ENCODE data around the gene CEMIP2. TPM values are rescaled to one million over a fixed set of nuclear protein-coding genes. Genes with fewer than 3 reads are reported as not detected.

CEMIP2 gene
- total and polyA plus RNA-seq, 2 donors (not counting 1 experiment from before 2014, with no cell fraction given), result 35.1 to 45.6 TPM

DNA sequence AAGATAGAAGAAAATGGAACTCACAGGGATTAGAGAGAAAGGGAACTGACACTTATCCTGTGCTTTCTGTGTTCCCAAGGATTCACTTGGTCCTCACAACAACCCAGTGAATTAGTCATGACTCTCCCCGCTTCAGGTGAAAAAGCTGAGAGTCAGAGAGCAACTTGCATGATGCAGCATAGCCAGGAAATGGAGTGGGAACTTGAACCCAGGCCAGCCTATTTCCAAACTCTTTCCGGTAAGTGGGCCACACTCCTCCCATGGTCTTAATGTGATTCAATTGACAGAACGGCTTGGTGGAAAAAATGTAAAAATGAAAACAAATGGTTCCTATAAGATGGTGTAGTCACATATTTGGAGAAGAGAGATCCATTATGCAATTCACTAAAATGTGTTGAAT, 45.9 kb upstream of the CEMIP2 start:
- H3K4me3 ChIP-seq (replicated peaks in 1 of 4; ENCODE audit: control extremely low read depth in 1 of 4, insufficient read depth in 1 of 4, low read depth in 3 of 4, low read length in 4 of 4), result no peak overlapping the region
- no peak overlapping the region for H2AFZ ChIP-seq (ENCODE audit: low read length)
- peak in 1 of 2 donors; percentile 14 for DNase-seq (ENCODE audit: low read depth in 2 of 2)
- H3K4me1 ChIP-seq (ENCODE audit: control insufficient read depth, extremely low read depth, insufficient read depth, low read length), result no peaks in the 10 kb centered on the region
- H3K27me3 ChIP-seq (ENCODE audit: control insufficient read depth, insufficient read depth, low read length), result no peaks in the 10 kb centered on the region
- H3K4me2 ChIP-seq (ENCODE audit: extremely low read depth, insufficient read depth, low read length), result no peak overlapping the region
- no peaks in the 10 kb centered on the region for H3K79me2 ChIP-seq (ENCODE audit: control insufficient read depth, insufficient read depth, low read length)
- no peak overlapping the region for H3K27ac ChIP-seq (ENCODE audit: insufficient read depth, low read length)
- H3K9me3 ChIP-seq (ENCODE audit: control insufficient read depth, insufficient read depth, low read depth, low read length), result no peaks in the 10 kb centered on the region
- no peaks in the 10 kb centered on the region for H4K20me1 ChIP-seq (ENCODE audit: control insufficient read depth, extremely low read depth, insufficient read depth, low read length)
- no peaks in the 10 kb centered on the region for H3K36me3 ChIP-seq (ENCODE audit: control insufficient read depth, insufficient read depth, low read length)
- H3K9ac ChIP-seq (ENCODE audit: insufficient read depth, low read length), result no peak overlapping the region
- TF ChIP-seq EZH2 (IDR thresholded peaks at IDR 0.05; ENCODE audit: low read length, missing control alignments), result no peak
- TF ChIP-seq, protein P1, sequence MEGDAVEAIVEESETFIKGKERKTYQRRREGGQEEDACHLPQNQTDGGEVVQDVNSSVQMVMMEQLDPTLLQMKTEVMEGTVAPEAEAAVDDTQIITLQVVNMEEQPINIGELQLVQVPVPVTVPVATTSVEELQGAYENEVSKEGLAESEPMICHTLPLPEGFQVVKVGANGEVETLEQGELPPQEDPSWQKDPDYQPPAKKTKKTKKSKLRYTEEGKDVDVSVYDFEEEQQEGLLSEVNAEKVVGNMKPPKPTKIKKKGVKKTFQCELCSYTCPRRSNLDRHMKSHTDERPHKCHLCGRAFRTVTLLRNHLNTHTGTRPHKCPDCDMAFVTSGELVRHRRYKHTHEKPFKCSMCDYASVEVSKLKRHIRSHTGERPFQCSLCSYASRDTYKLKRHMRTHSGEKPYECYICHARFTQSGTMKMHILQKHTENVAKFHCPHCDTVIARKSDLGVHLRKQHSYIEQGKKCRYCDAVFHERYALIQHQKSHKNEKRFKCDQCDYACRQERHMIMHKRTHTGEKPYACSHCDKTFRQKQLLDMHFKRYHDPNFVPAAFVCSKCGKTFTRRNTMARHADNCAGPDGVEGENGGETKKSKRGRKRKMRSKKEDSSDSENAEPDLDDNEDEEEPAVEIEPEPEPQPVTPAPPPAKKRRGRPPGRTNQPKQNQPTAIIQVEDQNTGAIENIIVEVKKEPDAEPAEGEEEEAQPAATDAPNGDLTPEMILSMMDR (conservative IDR thresholded peaks at IDR 0.05 in 1 of 2, IDR thresholded peaks at IDR 0.05 in 1 of 2; ENCODE audit: low read depth in 1 of 2, low read length in 2 of 2), result no peak

DNA sequence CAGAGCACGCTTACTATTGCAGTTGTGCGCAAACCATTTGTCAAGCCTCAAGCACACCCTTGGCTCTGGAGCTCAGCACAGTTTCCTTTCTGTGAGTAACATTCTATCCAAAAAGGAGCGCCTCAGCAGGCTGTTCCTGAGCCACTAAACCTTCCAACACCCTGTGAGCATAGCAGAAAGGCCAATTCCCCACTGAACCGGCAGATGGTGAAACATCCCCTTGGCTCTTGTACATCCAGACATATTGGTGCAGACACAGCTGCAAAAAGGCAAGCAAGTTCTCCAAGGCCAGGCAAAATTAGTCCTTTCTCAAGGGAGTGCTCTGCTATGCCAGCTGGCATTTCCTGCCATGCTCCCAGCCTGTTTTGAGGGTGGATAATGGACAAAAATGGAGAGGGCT, 44.1 kb upstream of the CEMIP2 start:
- TF ChIP-seq, protein P1 (conservative IDR thresholded peaks at IDR 0.05 in 1 of 2, IDR thresholded peaks at IDR 0.05 in 1 of 2; ENCODE audit: low read depth in 1 of 2, low read length in 2 of 2), result peak; percentile 23 to 41
- TF ChIP-seq EZH2 (IDR thresholded peaks at IDR 0.05; ENCODE audit: low read length, missing control alignments), result no peak
- Histone ChIP-seq H3K9me3 (ENCODE audit: control insufficient read depth, insufficient read depth, low read depth, low read length) (no peaks in the 10 kb centered on the region), H3K4me1 (ENCODE audit: control insufficient read depth, extremely low read depth, insufficient read depth, low read length) (no peaks in the 10 kb centered on the region), H3K27ac (ENCODE audit: insufficient read depth, low read length) (no peak overlapping the region), H4K20me1 (ENCODE audit: control insufficient read depth, extremely low read depth, insufficient read depth, low read length) (no peaks in the 10 kb centered on the region), H2AFZ (ENCODE audit: low read length) (no peak overlapping the region), H3K4me3 (replicated peaks in 1 of 4; ENCODE audit: control extremely low read depth in 1 of 4, insufficient read depth in 1 of 4, low read depth in 3 of 4, low read length in 4 of 4) (no peak overlapping the region), H3K4me2 (ENCODE audit: extremely low read depth, insufficient read depth, low read length) (no peak overlapping the region), H3K79me2 (ENCODE audit: control insufficient read depth, insufficient read depth, low read length) (no peaks in the 10 kb centered on the region), H3K27me3 (ENCODE audit: control insufficient read depth, insufficient read depth, low read length) (no peaks in the 10 kb centered on the region), H3K36me3 (ENCODE audit: control insufficient read depth, insufficient read depth, low read length) (no peaks in the 10 kb centered on the region), H3K9ac (ENCODE audit: insufficient read depth, low read length) (no peak overlapping the region)
- peak; percentile 24 to 51 for DNase-seq (ENCODE audit: low read depth in 2 of 2)

DNA sequence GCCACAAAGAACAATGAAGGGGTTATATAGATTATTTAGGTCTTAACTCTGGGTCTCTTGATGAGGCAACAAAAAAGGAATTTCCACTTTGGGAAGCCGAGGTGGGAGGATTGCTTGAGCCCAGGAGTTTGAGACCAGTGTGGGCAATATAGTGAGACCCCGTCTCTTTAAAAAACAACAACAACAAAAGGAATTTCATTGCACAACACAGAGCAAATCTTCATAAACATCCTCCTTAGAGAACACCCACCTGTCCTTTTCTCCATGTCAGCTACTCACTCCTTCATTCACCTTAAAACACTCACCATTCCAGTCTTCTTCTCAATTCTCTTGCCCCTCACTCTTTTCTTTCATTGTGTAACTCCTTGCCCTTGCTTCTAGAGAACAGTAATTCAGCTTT, 39.8 kb upstream of the CEMIP2 start:
- Histone ChIP-seq H4K20me1 (ENCODE audit: control insufficient read depth, extremely low read depth, insufficient read depth, low read length) (no peaks in the 10 kb centered on the region), H2AFZ (ENCODE audit: low read length) (no peak overlapping the region), H3K4me1 (ENCODE audit: control insufficient read depth, extremely low read depth, insufficient read depth, low read length) (no peaks in the 10 kb centered on the region), H3K27me3 (ENCODE audit: control insufficient read depth, insufficient read depth, low read length) (no peaks in the 10 kb centered on the region), H3K36me3 (ENCODE audit: control insufficient read depth, insufficient read depth, low read length) (no peaks in the 10 kb centered on the region), H3K79me2 (ENCODE audit: control insufficient read depth, insufficient read depth, low read length) (no peaks in the 10 kb centered on the region), H3K4me3 (replicated peaks in 1 of 4; ENCODE audit: control extremely low read depth in 1 of 4, insufficient read depth in 1 of 4, low read depth in 3 of 4, low read length in 4 of 4) (no peak overlapping the region), H3K9me3 (ENCODE audit: control insufficient read depth, insufficient read depth, low read depth, low read length) (no peaks in the 10 kb centered on the region), H3K9ac (ENCODE audit: insufficient read depth, low read length) (no peak overlapping the region), H3K27ac (ENCODE audit: insufficient read depth, low read length) (no peak overlapping the region), H3K4me2 (ENCODE audit: extremely low read depth, insufficient read depth, low read length) (no peak overlapping the region)
- DNase-seq (ENCODE audit: low read depth in 2 of 2), result no peak
- TF ChIP-seq, protein P1 (conservative IDR thresholded peaks at IDR 0.05 in 1 of 2, IDR thresholded peaks at IDR 0.05 in 1 of 2; ENCODE audit: low read depth in 1 of 2, low read length in 2 of 2), result no peak
- no peak for TF ChIP-seq EZH2 (IDR thresholded peaks at IDR 0.05; ENCODE audit: low read length, missing control alignments)

Measured in fibroblast of lung (primary cell).